Astrocyte (in vitro differentiated cells and primary cell): Measurements from ENCODE around the gene SV2C. TPM values are rescaled to one million over a fixed set of nuclear protein-coding genes. Genes with fewer than 3 reads are reported as not detected.

ENCODE experiments used
- DNase-seq: peaks from one replicate; pipeline ENCODE4 v3.0.0-alpha.2; 2010; ENCODE audit warnings: low read depth
- FAIRE-seq: peaks from 2 replicates; lab custom pipeline; 2011; peaks lifted over from hg19 to GRCh38; lab: Jason Lieb, UNC
- H2AFZ ChIP-seq: 2 replicates; pipeline ENCODE4 v1.6.0; 2012; ENCODE audit warnings: low read depth, low read length, inconsistent platforms
- H3K27ac ChIP-seq: 2 replicates; pipeline ENCODE4 v1.5.1; 2011; ENCODE audit warnings: low read depth, low read length, inconsistent platforms
- H3K27me3 ChIP-seq: 2 replicates; pipeline ENCODE4 v1.6.0; 2011; ENCODE audit warnings: low read length, inconsistent platforms; ENCODE audit not compliant: insufficient read depth
- H3K36me3 ChIP-seq: 2 replicates; pipeline ENCODE4 v1.5.1; 2011; ENCODE audit warnings: low read length, inconsistent platforms; ENCODE audit not compliant: insufficient read depth
- H3K4me1 ChIP-seq: 2 replicates; pipeline ENCODE4 v1.5.1; 2011; ENCODE audit warnings: low read length, inconsistent platforms; ENCODE audit not compliant: insufficient read depth
- H3K4me2 ChIP-seq: 2 replicates; pipeline ENCODE4 v1.6.0; 2012; ENCODE audit warnings: low read length, inconsistent platforms
- H3K4me3 ChIP-seq: 2 replicates; pipeline ENCODE4 v1.5.1; 2011; ENCODE audit warnings: low read depth, mild to moderate bottlenecking, low read length, inconsistent platforms; ENCODE audit not compliant: insufficient read depth
- H3K79me2 ChIP-seq: 2 replicates; pipeline ENCODE4 v1.6.0; 2012; ENCODE audit warnings: mild to moderate bottlenecking, low read length, inconsistent platforms; ENCODE audit not compliant: insufficient read depth
- H3K9ac ChIP-seq: 2 replicates; pipeline ENCODE4 v1.6.0; 2012; ENCODE audit warnings: mild to moderate bottlenecking, low read length, inconsistent platforms
- H3K9me3 ChIP-seq: 2 replicates; pipeline ENCODE4 v1.5.1; 2012; ENCODE audit warnings: low read depth, mild to moderate bottlenecking, low read length, inconsistent platforms; ENCODE audit not compliant: insufficient read depth
- H4K20me1 ChIP-seq: 2 replicates; pipeline ENCODE4 v1.6.0; 2012; ENCODE audit warnings: low read length, inconsistent platforms; ENCODE audit not compliant: insufficient read depth
- H3K27ac Mint-ChIP-seq: one replicate; pipeline ENCODE4 v1.8.0; 2021; ENCODE audit warnings: mild to moderate bottlenecking, mixed read lengths; ENCODE audit not compliant: unreplicated experiment
- H3K27me3 Mint-ChIP-seq: one replicate; pipeline ENCODE4 v1.8.0; 2021; ENCODE audit warnings: low read depth, mixed read lengths; ENCODE audit not compliant: unreplicated experiment
- H3K36me3 Mint-ChIP-seq: one replicate; pipeline ENCODE4 v1.8.0; 2021; ENCODE audit warnings: low read depth, mixed read lengths; ENCODE audit not compliant: unreplicated experiment
- H3K4me1 Mint-ChIP-seq: one replicate; pipeline ENCODE4 v1.8.0; 2021; ENCODE audit warnings: low read depth, mixed read lengths; ENCODE audit not compliant: unreplicated experiment
- H3K4me3 Mint-ChIP-seq: one replicate; pipeline ENCODE4 v1.8.0; 2021; ENCODE audit warnings: mild to moderate bottlenecking, moderate library complexity, mixed read lengths; ENCODE audit not compliant: unreplicated experiment
- H3K9me3 Mint-ChIP-seq: one replicate; pipeline ENCODE4 v1.8.0; 2021; ENCODE audit warnings: mild to moderate bottlenecking, mixed read lengths; ENCODE audit not compliant: unreplicated experiment
- CTCF ChIP-seq: IDR thresholded peaks from 2 replicates; pipeline ENCODE4 v1.5.1; 2011; ENCODE audit warnings: low read depth, mild to moderate bottlenecking, inconsistent platforms, low read length, moderate library complexity; ENCODE audit not compliant: insufficient read depth
- EZH2 ChIP-seq: IDR thresholded peaks from 2 replicates; pipeline ENCODE4 v1.6.1; 2012; ENCODE audit warnings: mild to moderate bottlenecking, low read length, inconsistent platforms; ENCODE audit not compliant: insufficient read depth
- total RNA-seq: library from RNA; stranded (reverse); gene quantifications from 2 replicates; pipeline ENCODE4 v1.2.1, GENCODE V29; 2021

Gene SV2C
- total RNA-seq, 1 donor from 2014 or later, result 0.05 TPM

DNA sequence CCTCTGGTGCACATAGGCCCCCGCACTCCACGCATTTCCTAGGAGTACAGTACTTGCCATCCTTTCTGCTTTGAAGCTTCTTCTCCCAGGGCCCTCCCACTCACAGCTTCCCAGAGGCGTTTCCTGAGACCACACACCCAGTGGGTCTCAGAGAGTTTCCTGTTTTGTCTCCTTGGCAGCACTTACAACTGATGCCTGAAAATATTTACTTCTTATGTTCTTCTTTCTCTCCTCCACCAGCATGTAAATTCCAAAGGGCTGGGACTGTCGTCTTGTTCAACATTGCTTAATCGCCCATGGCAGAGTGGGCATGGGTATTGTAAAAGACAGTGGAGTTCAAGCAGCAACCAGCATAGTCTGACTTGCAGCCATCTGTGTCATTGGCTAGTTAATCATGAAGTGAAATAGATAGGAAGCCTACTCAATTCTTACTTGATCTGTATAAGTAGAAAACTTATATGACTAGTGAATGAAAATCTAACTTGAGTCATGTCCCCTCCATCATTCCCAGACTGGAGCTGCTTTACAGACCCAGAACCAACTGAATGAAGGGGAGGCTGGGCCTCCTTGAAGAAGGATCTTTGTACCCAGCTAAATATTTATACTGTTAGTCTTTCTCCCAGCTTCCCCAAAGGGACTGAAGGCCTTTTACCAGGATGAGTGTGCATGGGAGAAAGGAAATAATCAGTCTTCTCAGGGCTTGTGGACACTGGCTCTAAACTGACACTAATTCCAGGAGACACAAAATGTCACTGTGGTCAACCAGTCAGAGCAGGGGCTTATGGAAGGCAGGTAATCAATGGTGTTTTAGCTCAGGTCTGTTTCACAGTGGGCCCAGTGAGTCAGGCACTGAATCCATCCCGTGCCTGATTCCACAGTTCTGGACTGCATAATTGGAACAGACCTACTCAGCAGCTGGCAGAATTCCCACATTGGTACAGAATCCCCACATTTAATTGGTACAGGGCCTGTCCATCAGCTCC is 116.4 kb downstream of the SV2C start:
- H3K27ac Mint-ChIP-seq, result peak overlapping the region; percentile 73
- no peaks in the 10 kb centered on the region for H3K27me3 Mint-ChIP-seq
- no peaks in the 10 kb centered on the region for H3K9me3 Mint-ChIP-seq
- Histone ChIP-seq H2AFZ (no peak overlapping the region), H3K9me3 (no peaks in the 10 kb centered on the region), H3K27me3 (no peaks in the 10 kb centered on the region), H3K9ac (no peak overlapping the region), H3K79me2 (no peaks in the 10 kb centered on the region), H3K4me3 (no peak overlapping the region), H3K27ac (no peak overlapping the region), H4K20me1 (no peaks in the 10 kb centered on the region), H3K4me2 (no peak overlapping the region), H3K36me3 (no peaks in the 10 kb centered on the region), H3K4me1 (no peaks in the 10 kb centered on the region)
- DNase-seq (no peak), FAIRE-seq (no peak)
- TF ChIP-seq CTCF (no peak), EZH2 (no peak)
- no peaks in the 10 kb centered on the region for H3K36me3 Mint-ChIP-seq
- peaks cover 12% of the 10 kb centered on the region for H3K4me1 Mint-ChIP-seq
- no peak overlapping the region for H3K4me3 Mint-ChIP-seq

- no peak for FAIRE-seq
These were observed 119.0 kb downstream of the SV2C start for GRCh38 chr5:76202182-76202581.

More at GRCh38 chr5:76202182-76202581, 119.0 kb downstream of the SV2C start:
- no peak overlapping the region for H3K4me3 Mint-ChIP-seq
- DNase-seq, result no peak
- no peaks in the 10 kb centered on the region for H3K79me2 ChIP-seq
- peaks cover 12% of the 10 kb centered on the region for H3K4me1 Mint-ChIP-seq
- TF ChIP-seq EZH2 (no peak), CTCF (no peak)
- no peaks in the 10 kb centered on the region for H3K4me1 ChIP-seq
- no peaks in the 10 kb centered on the region for H3K27me3 Mint-ChIP-seq
- H3K27ac ChIP-seq, result no peak overlapping the region
- H3K36me3 Mint-ChIP-seq, result no peaks in the 10 kb centered on the region
- H4K20me1 ChIP-seq, result no peaks in the 10 kb centered on the region
- H3K4me3 ChIP-seq, result no peak overlapping the region
- H3K4me2 ChIP-seq, result no peak overlapping the region
- H3K9me3 Mint-ChIP-seq, result no peaks in the 10 kb centered on the region
- H3K9ac ChIP-seq, result no peak overlapping the region
- no peaks in the 10 kb centered on the region for H3K36me3 ChIP-seq
- H2AFZ ChIP-seq, result no peak overlapping the region
- no peaks in the 10 kb centered on the region for H3K9me3 ChIP-seq
- no peaks in the 10 kb centered on the region for H3K27me3 ChIP-seq
- no peak overlapping the region for H3K27ac Mint-ChIP-seq
